Activated naive CD4-positive, alpha-beta T cell treated with anti-CD3 and anti-CD28 coated beads, Interleukin-2, amount 50 U/mL, for 16 hours (primary cell): ENCODE results near the gene GYS1.

ENCODE experiments used
- DNase-seq: peaks from one replicate; pipeline ENCODE4 v3.0.0-alpha.2; 2020

Gene GYS1

DNA sequence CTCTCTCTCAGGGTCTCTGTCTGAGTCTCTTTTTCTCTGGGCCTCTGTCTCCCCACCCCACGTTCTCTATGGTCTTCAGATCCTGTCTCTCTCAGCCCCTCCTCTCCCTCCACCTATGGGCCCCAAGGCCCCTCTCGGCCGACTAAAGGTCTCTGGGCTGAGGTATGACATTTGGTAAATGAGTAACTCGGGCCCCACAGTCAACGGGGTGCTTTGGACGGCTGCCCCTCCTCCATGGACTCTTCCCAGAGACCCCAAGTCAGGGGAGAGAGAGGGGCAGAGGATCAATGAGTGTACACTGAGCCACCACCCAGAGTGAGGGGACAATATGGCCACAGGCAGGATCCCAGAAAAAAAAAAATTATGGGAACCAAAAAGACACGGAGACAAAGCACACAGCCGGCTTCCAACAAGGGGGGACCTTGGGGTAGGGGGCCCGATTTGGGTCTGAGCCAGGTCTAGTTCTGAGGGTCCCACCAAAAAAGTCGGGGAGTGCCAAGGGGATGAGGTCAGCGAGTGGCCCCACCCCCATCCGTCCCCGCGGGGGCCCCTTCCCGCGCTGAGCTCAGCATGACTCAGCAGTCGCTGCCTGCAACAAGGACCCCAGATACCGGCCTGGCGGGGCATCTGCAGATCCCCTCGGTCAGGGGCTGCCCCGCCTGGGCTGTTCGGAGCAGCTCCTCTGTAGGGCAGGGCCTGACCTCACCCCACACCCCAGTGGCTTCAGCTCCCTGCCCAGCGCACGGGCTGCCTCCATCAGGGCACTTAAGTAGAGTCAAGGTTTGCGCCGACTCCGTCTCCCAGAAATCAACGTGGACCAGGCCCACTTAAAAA lies 29.5 kb downstream of the GYS1 start:
- DNase-seq: peak; percentile 68

DNA sequence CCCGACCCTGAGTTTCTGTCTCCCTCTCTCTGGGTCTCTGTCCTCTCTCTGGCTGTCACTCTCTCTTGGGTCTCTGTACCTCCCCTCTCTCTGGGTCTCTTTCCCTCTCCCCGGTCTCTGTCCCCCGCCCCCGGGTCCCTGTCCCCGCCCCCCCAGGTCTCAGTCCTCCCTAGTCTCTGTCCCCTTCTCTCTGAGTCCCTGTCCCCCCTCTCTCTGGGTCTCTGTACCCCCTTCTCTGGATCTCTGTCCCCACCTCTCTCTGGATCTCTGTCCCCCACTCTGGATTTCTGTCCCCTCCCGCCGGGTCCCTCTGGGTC lies 30.3 kb downstream of the GYS1 start:
- DNase-seq: no peak

DNA sequence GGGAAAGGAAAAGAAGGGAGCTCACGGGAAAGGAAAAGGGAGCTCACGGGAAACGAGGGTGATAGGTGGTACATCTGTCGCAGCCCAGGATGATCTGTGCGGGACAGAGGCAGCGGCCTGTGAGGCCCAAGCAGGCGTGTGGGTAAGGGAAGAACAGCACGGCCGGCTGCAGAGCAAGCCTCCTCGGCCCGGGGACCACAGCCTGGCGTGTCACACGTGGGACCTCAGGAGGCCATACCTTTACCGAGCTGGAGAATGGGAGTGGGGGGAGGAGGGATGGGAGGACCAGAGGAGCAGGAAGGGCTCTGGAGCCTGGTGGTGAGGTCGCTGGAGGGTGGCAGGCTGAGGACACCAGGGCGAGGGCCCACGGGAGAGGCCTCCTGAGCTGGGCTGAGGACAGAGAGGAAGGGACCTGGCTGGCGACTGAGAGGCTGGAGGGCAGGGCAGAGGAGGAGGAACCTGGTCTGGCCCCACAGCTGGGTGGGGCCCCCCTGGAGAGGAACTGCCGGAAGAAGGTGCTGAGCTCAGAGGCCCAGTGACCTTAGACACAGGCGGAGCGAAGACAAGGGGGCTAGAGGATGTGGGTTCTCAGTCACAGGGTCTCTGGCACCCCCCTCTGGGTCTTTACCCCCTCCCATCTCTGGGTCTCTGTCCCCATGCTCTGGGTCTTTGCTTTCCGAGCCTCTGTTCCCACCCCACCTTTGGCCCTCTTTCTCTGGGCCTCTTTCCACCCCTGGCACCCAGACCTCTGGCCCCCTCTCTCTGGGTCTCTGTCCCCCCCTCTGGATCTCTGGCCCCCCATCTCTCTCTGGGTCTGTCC lies 30.9 kb downstream of the GYS1 start:
- peak; percentile 29 for DNase-seq

DNA sequence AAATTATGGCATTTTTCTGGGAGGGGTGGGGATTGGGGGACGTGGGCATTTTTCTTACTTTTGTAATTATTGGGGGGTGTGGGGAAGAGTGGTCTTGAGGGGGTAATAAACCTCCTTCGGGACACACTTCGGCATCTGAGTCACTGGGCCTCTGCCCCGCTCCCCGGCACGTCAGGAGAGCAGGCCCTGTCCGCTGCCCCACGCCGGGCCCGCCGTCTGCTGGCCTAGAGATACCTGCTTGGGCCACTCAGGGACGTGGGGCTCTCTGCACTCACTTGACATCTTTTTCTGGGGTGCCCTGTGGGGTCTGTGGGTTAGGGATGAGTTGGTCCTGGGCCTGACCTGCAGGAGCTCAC lies 31.5 kb downstream of the GYS1 start:
- DNase-seq: no peak

DNA sequence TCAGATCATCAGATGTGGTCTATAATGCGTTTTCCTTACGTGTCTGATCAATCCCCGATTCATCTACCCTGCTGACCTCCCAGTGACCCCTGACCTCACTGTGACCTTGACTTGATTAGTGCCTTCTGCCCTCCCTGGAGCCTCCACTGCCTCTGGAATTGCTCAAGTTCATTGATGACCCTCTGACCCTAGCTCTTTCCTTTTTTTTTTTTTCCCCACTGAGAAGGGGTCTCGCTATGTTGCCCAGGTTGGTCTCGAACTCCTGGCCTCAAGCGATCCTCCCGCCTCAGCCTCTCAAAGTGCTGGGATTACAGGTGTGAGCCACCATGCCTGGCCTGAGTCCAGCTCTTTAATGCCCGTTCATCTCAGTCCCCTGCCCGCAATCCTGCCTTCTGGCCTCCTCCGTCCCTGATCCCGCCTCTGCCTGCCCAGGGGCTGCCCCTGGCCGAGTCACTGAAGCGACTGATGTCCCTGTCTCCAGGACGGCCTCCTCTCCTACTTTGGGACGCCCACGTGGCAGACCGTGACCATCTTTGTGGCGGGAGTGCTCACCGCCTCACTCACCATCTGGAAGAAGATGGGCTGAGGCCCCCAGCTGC lies 32.0 kb downstream of the GYS1 start:
- DNase-seq: no peak

DNA sequence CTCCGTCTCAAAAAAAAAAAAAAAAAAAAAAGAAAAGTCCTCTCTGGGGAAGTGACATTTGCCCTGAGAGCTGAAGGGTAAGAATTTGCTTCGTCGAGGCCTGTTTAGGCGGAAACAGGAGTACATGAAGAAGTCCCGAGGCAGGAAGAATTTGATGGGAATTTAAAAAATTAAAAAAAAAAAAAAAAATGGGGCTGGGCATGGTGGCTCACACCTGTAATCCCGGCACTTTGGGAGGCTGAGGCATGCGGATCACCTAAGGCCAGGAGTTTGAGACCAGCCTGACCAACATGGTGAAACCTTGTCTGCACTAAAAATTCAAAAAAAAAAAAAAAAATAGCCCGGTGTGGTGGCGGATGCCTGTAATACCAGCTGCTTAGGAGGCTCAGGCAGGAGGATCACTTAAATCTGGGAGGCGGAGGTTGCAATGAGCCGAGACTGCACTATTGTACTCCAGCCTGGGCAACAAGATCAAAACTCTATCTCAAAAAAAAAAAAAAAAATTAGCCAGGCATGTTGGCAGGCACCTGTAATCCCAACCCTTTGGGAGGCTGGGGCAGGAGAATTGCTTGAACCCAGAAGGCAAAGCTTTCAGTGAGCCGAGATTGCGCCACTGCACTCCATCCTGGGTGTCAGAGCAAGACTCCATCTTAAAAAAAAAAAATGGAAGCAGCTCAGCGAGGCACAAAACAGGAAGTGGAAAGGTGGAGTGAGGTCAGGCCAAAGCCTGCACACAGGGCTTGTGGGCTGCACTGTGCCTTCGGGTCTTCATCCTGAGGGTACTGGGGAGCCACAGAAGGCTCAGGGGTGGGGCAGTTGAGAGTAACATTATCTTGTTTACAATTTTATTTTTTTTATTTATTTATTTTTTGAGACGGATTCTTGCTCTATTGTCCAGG lies 33.5 kb downstream of the GYS1 start:
- DNase-seq: no peak

DNA sequence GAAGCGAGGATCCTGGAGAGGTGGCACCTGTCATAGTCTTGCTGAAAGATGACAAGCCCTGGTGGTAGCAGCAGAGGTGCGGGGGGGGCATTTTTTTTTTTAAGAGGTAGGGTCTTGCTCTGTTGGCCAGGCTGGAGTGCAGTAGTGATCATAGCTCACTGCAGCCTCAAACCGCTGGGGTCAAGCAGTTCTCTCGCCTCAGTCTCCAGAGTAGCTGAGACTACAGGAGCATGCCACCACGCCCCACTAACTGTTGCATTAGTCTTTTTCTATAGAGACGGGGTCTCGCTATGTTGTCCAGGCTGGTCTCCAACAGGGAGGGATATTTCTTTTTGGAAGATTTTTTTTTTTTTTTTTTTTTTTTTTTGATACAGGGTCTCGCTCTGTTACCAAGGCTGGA lies 35.1 kb downstream of the GYS1 start:
- no peak for DNase-seq

DNA sequence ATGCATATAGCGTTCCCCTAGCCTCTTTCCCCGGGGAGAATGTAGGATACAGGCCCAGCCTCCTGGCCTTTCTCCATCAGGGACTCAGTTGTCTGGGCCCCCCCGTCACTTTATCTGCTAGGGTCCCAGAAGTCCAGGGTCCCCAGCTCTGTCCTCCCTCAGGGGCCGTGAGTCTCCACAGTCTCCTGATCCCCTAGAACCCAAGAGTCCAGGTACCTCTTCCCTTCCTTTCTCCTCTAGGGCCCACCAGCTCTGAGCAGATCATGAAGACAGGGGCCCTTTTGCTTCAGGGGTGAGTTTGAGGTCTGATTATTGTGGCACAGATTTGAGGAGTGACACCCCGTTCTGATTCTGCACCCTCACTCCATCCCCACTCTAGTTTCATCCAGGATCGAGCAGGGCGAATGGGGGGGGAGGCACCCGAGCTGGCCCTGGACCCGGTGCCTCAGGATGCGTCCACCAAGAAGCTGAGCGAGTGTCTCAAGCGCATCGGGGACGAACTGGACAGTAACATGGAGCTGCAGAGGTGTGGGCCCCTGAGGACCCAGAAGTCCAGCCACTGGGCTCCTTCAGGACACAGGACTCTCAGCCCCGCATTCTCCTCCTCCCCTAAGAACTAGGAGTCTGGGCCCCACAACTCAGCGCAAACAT lies 37.7 kb downstream of the GYS1 start:
- DNase-seq: no peak

DNA sequence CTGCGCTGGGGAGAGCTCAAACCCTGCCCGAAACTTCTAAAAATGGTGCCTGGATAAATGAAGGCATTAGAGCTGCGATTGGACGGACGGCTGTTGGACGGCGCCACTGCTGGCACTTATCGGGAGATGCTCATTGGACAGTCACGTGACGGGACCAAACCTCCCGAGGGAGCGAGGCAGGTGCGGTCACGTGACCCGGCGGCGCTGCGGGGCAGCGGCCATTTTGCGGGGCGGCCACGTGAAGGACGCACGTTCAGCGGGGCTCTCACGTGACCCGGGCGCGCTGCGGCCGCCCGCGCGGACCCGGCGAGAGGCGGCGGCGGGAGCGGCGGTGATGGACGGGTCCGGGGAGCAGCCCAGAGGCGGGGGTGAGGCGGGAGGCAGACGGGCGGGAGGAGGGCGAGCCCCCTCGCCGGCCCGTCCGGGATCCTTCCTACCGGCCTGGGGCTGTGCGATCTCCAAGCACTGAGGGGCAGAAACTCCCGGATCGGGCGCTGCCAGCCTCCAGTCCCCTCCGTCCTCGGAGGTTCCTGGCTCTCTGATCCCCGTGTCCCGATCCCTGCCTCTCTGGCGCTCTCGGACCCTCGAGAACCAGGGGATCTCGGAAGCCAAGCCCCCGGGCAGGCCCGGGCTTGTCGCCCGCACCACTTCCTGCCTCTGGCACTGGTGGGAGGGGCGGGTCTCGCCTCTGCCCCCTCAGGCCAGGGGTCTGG lies 38.4 kb downstream of the GYS1 start, which contains the start of gene BAX:
BAX (plus strand) TSS at position 281 of the 713 bp plus-strand sequence; CDS start at position 335, 54 bp downstream.
- DNase-seq: peak; percentile 94

DNA sequence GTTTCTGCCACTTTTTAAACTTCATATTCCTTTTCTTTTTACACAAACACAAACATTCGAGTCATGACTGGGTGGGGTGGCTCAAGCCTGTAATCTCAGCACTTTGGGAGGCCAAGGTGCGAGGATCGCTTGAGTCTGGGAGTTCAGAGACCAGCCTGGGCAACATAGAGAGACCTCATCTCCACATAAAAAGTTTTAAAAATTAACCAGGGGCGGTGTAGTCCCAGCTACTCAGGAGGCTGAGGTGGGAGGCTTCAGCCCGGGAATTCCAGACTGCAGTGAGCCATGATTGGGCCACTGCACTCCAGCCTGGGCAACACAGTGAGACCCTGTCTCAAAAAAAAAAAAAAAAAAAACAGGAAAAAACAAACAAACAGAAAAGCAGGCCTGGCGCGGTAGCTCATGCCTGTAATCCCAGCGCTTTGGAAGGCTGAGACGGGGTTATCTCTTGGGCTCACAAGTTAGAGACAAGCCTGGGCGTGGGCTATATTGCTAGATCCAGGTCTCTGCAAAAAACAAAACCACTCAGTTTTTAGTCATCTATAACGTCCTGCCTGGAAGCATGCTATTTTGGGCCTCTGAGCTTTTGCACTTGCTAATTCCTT lies 39.0 kb downstream of the GYS1 start:
- no peak for DNase-seq

DNA sequence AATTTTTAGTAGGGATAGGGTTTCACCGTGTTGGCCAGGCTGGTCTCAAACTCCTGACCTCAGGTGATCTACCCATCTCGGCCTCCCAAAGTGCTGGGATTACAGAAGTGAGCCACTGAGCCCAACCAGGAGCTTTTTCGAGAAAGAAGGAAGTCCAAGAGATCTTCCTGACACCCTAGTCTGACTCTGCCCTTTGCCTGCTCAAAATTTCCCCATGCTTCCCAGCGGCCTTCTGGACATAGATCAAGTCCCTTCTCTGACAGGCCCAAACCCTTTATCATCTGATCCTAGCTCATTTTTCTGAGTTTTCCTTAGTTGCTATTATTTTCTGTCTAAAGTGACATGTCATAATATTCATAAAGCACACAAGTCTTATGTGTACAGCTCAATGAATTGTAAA lies 40.0 kb downstream of the GYS1 start:
- no peak for DNase-seq

DNA sequence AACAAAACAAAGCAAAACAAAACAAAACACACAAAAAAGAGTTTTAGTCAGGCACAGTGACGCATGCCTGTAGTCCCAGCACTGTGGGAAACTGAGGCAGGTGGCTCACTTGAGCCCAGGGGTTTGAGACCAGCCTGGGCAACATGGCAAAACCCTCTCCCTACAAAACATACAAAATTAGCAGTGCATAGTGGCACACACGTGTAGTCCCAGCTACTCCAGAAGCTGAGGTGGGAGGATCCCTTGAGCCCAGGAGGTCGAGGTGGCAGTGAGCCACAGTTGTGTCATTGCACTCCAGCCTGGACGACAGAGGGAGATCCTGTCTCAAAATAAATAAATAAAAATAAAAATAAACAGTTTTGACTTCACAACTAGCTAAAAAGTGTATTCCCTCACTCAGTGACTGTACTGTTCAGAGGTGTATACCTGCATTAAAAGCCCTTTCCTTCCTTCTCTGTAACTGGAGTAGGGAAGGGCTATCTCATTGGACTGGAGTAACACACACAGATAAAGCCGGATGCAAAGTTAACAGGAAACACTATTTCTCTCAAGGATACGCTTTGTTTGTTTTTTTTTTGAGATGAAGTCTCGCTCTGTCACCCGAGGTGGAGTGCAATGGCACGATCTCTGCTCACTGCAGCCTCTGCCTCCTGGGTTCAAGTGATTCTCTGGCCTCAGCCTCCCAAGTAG lies 42.1 kb downstream of the GYS1 start:
- no peak for DNase-seq

DNA sequence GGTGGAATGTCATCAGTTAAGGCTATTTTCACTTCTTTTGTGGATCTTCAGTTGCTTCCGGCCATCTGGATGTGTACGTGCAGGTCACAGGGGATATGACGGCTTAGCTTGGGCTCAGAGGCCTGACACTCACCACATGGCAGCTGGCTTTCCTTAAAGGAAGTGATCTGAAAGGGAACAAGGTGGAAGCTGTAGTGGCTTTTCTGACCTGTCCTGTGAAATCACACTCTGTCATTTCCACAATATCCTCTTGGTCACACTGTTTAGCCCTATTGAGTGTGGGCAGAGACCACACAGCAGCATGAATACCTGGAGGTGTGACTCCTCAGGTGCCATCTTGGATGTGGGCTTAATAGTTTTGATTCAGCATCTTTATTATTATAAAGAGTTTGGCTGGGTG lies 43.0 kb downstream of the GYS1 start:
- DNase-seq: no peak

DNA sequence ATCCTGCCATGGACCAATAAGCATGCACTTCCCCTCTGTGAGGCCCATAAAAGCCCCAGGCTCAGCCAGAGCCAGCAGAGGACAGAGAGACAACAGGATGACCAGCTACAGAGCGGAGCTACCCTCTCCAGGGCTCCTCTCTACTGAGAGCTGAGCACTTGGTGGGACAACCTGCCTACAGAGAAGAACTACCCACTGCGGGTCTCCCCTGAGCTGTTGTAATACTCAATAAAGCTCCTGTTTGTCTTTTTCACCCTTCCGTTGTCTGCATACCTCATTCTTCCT lies 45.9 kb downstream of the GYS1 start:
- no peak for DNase-seq

DNA sequence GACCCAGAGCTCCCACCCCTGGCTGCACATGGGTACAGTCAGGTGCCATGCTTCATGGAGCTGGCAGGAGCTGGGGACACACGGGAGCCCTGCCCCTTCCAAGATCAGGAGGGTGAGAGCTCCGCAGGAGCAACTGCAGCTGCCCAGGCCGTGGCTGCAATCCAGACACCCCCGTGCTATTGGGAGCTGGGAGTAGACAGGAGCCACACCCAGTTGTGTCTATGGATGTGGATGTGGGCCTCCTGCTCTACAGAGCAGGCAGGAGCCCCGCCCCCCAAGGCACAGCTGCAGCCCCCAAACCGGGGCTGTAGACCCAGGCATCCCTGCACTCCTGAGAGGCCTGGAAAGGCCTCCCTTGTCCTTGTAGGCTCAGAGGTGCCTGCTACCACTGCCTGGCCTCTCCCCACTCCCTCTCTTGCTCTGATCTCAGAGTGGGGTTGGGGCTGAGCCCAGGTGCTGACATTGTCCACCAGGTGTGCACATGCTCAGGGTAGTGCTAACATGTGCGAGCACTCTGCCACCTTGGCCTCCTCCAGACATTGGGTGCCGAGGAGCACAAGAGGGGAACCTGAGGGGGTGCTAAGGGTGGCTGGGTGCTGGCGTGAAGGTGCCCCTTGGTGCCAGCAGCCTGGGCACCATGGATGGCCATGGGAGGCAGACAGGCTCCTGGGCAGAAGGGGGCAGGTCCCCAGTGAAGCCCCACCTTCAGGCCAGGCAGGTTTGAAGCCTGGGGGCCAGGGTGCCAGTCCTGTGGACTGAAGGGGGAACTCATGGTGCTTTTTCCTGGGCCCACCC lies 46.4 kb downstream of the GYS1 start:
- DNase-seq: no peak

DNA sequence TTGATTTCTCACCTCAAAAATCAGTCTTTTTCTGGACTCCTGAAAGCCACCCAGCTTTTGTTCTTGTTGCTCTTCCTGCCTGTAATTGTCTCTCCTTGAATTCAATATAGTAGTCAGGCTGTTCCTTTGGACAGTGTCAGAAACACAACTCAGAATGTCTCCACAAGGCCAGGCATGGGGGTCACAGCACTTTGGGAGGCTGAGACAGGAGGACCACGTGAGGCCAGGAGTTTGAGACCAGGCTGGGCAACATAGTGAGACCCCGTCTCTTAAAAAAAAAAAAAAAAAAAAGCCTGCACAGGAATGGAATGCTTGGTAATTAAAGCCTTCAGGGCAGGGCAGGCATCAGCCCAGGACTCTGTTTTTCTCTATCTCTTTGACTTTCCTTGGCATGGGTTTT lies 47.3 kb downstream of the GYS1 start:
- DNase-seq: no peak

DNA sequence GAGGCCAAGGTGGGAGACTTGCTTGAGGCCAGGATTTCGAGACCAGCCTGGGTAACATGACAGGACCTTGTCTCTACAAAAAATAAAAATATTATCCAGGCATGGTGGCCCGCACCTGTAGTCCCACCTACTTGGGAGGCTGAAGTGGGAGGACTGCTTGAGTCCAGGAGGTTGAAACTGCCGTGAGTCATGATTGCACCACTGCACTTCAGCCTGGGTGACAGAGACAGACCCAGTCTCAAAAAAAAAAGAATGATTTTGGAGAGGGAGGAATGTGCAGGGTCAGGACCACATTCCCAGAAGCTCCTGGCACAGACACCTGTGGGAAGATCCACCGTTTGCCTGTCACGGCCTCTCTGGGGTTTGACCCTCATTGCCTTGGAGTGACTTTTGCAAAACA lies 47.7 kb downstream of the GYS1 start:
- DNase-seq: no peak

DNA sequence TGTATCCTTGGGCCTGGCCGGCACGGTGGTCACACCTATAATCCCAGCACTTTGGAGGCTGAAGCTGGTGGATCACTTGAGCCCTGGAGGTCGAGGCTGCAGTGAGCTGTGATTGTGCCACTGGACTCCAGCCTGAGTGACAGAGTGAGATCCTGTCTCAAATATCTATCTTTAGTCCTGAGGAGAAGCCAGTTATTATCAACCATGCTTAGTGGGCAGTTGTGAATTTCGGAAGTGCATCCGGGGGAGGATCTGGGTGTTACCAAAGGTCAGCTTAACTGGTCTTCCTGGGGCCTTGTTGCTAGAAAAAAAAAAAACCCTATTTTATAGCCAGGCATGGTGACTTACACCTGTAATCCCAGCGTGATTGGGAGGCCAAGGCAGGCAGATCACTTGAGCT lies 50.0 kb downstream of the GYS1 start:
- no peak for DNase-seq

DNA sequence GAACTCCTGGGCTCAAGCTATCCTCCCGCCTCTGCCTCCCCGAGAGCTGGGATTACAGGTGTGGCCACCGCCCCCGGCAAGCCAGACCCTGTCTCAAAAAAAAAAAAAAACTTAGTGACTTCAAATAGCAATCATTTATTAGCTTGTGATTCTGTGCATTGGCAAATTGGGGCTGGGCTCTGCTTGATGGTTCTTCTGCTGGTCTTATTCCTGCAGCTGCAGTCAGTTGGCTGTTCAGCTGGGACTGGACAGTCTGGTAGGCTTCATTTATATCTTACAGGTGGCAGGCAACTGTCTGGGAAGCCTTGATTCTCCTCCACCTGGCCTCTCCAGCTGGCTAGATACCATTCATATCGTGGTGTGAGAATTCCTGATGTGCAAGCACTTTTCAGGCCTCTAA lies 52.2 kb downstream of the GYS1 start:
- DNase-seq: no peak

DNA sequence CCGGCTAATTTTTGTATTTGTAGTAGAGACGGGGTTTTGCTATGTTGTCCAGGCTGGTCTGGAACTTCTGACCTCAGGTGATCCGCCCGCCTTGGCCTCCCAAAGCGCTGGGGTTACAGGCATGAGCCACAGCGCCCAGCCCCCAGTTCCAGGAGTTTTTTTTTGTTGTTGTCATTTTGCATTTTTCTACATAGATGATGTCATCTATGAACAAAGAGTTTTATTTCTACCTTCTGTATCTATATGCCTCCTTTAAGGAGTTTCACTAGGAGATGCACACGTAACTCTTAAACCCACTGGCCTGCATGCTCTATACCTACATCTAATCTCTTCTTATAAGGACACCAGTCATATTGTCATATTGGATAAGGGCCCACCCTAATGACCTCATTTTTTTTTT lies 54.9 kb downstream of the GYS1 start:
- DNase-seq: no peak
